Middle frontal gyrus (tissue), 1 donor: Measurements from ENCODE around the gene DOK7.

Source experiments
- DNase-seq: peaks from one replicate; pipeline ENCODE4 v3.0.0-alpha.2; 2015; ENCODE audit warnings: low spot score; ENCODE audit errors: extremely low spot score

Gene DOK7

DNA sequence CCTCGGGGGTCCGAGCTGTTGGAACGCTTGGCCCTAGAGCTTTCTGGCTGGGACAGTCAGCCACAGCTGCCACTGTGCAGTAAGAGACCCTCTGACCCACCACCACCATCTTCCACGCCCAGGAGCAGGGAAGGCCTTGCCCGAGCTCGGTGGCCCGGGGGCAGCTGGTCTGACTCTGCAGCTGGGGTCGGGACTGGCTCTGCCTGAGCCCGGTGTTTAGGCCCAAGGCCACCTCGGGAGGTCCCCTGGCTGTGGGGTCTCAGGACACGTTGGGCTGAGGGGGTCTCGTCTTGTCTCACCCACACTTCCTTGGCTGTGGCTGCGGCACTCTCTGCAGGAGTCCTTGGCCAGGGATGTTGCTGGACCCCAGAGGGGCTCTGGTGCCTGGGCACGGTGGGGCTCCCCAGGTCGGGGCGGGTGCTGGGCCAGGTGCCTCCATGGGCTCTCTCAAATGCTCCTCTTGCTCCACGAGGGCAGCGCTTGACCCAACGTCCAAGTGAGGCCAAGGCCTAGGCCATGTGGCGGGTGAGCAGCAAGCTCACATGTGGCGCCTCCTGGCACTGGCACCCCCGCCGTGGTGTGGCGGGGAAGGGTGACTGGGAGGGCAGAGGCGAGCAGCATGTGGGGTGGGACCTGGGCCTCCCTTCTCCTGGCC, 22.9 kb downstream of the DOK7 start:
- DNase-seq = no peak

DNA sequence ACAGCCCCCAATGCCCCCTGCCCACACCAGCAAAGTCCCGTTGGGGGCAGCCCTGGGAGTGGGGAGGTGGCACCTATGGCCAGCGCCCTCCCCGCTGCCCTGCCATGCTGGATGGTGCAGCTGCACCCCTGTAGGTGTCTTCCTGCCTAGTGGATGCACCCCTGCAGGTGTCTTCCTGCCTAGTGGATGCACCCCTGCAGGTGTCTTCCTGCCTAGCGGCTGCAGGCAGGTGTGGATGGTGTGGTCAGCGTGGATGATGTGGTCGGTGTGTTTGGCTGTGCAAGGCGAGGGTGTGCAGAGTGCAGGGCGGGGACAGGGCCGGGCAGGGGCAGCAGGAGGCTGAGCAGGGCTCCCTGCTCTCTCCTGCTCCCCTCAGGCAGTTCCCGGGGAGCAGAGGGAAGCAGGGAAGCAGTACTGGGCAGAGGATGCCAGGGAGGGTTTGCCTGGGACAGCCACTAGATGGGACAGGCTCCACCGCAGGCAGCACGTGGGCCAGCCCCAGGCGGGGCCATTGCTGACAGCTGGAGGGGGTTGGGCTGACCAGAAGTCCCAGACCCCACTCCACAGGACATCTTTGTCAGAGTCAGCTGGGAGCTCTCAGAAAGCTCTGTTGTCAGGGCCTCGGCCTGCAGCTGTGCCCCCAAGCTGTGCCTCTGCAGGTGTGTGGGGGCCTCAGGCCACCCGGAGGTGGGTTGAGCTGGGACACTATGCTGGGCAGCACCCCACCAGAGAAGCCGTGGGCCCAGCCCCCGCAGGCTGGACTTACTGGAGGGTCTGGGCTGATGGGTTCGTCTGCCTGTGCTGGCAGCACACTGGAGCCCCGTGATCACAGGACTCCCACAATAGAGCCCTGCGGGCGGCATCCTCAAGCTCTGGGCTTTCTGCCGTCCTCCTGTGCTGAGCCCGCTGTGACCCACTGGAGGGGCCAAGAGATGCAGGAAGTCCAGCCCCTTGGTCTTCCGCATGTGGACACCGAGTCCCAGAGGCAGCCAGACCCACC, 23.7 kb downstream of the DOK7 start:
- DNase-seq = no peak

DNA sequence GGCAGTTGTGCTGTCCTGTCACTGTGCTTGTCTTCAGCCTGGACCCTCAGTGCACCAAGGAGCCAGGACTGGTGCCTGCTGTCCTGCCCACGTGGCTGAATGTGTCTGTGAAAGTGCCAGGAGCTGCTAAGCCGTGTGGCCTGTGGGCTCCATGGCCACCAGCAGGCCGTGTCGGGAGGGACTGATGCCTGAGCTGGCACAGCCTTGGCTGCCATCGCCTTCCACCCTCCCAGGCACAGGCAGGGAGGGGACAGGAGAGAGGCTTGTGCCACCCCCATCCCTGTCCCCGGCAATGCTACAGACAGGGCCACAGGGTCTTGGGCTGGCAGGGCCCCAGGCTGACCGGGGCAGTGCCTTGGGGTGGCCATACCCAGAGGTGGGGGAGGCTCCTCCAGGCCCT, 24.8 kb downstream of the DOK7 start:
- DNase-seq = no peak

DNA sequence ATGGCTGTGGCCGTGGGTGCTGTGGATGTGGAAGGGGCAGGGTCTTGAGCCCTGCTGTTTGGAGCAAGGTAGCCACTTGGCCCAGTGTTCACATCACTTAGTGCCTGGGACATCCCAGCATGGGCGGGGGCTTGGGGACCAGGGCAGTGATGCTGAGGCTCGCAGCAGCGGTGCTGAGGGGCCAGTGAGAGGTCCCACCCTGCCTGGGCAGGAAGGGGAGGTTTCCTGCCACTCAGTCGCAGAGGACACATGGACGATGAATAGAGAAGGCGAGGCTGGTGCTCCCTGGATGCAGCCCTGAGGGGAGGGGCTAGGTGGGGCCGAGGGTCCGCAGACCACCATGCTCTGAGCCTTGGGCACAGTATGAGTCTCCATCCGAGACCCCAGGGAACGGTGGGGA, 25.7 kb downstream of the DOK7 start:
- DNase-seq = no peak

DNA sequence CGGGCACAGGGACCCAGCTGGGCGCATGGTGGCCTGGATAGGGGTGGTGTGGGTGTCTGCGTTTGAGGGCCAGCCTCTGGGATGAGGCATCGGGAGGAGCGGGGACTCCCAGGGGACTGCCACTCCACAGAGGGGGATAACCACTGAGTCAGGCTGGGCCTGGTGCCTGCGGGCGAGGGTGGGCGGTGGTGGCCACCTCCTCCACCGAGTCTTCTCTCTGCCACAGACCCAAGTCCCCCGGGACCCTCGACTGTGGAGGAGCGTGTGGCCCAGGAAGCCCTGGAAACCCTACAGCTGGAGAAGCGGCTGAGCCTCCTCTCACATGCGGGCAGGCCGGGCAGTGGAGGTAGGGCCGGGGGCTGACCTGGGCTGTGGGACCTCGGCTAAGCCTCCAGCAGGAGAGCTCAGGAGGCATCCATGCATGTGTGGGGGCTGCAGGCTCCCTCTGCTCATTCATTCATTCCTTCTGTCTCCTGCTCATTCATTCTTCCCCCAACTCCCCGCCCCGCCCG, 26.4 kb downstream of the DOK7 start:
- no peak for DNase-seq

DNA sequence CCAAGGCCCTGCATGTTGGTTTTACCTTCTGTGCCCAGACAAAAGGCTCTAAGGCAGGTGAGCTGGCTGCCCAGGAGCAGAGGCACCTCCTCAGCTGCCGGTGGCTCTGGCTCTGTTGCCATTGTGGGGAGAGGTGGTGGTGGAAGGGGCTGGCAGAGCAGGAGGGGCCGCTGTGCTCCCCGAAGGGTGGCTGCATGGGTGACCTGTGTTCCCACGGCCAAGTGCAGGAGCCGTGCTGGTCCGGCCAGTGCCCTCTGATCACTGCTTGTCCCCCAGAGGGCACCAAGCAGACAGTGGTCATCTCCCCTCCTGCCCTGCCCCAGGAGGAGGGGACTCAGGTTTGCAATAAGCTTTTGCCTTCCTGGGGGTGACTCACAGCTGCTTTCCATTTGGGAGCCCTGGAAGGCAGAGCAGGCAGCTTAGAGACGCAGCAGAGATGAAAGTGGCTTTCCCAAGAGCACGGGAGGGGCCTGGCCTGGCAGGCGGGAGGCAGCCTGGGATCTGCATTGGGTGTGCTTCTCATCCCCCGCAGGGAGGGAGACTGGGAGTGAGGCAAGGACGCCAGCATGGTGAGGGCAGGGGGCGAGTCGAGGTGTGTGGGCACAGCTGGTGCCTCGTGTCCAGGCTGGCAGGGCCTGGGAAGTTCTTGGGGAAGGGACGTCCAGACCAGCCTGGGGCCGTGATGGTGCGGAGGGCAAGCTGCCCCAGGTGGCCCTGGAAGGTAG, 28.7 kb downstream of the DOK7 start:
- no peak for DNase-seq

DNA sequence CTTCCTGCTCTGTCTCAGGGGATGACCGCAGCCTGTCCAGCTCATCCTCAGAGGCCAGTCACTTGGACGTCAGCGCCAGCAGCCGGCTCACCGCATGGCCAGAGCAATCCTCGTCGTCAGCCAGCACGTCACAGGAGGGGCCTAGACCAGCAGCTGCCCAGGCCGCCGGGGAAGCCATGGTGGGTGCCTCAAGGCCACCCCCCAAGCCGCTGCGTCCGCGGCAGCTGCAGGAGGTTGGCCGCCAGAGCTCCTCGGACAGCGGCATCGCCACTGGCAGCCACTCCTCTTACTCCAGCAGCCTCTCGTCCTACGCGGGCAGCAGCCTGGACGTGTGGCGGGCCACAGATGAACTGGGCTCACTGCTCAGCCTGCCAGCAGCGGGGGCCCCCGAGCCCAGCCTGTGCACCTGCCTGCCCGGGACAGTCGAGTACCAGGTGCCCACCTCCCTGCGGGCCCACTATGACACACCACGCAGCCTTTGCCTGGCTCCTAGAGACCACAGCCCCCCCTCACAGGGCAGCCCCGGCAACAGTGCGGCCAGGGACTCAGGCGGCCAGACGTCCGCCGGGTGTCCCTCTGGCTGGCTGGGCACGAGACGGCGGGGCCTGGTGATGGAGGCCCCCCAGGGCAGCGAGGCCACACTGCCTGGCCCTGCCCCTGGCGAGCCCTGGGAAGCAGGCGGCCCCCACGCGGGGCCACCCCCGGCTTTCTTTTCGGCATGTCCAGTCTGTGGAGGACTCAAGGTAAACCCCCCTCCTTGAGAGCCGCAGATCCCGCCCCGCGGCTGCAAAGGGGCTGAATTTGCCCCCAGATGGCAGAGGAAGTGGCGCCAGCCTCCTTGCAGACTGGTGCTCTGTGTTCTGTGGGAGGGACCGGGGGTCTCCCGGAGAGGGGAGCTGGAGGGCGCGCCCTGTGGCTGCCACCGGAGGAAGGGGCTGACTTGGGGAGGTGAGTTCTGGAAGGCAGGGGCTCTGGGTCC, 29.9 kb downstream of the DOK7 start:
- DNase-seq = no peak

DNA sequence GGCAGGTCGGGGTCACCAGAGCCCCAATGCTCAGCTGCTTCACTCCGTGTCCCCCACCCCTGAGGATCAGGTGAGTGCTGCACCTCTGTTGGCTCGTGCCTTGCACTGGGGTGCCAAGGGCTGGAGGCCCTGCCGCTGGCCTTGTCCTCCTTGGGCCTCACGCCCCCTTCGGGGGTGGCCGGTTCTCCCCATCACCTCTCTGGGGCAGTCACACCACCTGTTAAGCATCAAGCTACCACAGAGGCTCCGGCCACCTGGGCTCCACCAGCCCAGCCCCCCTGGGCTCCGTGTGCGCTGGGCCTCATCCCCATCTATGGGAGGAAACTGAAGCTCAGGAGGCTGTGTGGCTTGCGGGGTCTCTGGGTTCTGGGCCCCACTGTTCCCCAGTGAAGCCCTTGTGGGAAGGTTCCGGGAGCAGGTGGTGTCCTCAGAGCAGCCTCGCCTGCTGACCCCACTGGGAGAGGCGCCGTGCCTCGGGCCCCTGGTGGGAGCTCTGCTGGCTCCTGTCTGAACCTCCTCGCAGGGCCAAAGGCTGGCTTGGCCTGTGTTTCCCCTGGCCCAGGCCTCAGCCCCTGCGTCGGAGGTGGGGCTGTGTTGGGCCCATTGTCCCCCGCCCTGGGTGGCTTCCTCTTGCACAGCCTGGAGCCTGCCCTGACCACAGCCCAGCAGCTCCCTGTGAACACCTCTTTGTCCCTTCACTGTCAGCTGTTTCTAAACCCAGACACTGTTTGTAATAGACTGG, 30.8 kb downstream of the DOK7 start:
- no peak for DNase-seq

DNA sequence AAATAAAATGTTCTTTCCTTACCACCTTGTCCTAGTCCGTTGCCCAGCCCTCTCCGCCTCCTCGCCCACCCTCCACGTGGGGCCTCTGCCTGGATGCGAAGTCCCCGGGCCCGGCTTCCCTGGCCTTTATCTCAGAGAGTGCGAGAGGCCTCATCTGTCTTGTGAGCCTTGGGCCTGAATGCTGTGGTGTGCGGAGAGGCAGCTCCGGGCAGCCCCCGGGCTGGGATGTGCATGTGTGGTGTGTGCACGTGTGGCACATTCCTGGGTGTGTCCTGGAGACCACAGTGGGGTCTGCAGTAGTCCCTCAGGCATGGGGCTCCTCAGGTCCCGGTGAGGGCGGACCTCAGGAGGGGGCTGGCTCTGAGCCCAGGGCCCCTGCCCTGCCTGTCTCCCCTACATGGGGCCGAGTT, 31.4 kb downstream of the DOK7 start:
- DNase-seq = no peak

DNA sequence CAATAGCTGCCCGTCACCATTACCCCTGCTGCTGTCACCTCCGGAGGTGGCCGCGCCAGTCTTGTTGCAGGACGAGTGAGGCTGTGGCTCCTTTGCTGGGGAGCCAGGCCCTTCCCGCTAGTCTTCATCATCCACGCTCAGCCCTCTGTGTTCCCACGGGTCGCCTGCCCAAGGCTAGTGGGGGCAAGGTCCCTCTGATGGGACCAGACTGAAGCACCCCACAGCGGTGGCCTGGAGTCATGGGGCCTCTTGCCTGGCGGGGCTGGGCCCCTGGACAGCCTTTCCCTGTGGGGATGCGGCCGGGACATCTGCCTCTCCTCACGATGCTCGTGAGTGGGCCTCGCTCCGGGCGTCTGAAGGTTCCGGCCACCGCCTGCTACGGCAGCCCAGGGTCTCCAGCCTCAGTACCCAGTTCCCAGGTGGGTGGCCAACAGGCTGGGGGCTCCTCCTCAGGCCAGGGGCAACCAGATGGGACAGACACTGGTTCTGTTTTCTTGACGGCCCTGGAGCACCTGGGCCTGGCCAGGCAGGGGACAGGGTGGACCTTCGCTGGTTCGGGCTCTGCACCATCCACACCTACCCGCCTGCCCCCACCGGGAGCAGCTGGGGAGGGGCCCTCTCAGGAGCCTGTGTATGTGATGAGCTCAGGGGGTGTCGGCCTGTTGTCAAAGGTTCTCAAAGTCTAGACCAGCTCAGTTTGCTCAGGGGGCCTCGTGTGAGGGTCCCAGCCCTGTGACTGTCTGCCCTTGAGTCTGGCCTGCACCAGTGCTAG, 32.3 kb downstream of the DOK7 start:
- no peak for DNase-seq

DNA sequence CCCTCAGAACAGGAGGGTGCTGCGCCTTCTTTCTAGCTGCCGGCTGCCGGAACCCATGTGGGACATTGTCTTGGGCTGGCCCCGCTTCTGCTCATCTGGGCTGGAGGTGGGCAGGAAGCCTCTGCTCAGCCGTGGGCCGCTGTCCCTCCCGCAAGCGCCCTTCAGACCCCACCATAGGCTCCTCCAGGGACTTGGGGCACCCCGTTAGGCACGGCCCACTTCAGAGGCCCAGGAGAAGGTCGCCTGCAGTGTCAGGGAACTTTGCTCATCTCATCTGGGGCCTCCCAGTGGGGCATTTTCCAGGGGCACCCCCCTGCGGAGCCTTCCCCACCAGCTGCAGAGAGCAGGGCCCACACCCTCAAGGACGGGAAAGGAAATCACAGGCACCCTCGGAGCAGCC, 32.9 kb downstream of the DOK7 start:
- no peak for DNase-seq

DNA sequence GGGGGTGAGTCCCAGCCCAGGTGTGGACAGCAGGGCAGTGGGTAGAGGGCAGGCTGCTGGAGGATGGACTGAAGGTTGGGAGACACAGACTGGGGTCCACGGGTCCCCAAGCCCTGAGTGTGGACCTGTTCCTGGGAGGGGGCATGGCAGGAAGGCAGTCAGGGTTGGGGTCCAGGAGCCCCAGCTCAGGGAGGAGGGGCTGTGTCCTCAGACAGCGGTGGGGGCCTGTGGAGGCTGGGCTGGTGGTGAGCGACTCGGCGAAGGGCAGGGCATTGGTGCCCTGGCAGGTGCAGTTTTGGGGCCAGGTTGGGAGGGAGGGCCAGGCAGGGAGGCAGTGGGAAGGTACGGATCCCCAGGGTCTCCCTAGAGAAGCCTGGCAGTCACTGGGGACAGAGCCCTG, 34.0 kb downstream of the DOK7 start:
- no peak for DNase-seq

DNA sequence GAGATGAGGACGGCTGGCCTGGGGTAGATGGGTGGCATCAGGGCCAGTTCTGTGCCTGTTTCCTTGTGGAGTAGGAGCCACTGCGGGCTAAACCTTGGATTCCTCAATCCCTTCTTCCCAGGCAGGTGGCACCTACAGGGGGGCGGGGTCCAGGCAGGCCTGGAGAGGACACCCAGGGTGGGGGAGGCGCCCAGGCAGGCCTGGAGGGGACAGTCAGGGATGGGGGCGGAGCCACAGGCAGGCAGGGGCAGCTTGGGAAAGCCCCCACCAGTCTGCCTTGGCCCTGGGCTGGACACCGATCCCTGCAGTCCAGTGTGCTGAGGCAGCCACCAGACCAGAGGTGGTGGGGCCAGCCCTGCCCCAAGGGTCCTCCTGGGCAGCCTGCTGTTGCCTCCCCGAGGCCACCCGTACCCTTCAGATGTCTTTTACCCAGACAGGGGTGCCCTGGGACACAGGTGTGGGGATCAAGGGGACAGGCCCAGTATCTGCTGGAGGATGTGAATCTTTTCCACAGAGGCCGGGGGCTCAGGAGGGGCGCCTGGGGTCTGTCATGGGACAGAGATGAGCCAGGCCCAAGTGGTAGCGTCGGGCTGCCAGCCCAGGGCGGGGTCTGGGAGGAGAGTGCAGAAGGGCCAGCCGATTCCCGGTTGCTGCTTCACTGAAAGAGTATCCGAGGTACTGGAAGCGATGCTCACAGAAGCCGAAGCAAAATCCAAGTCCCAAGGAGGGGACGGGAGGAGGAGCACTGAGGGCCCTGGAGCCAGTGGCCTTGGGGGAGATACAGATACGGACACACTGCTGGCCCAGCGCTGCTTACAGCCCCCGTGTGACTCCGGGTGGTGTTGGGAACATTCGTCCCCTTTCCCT, 34.6 kb downstream of the DOK7 start:
- no peak for DNase-seq

DNA sequence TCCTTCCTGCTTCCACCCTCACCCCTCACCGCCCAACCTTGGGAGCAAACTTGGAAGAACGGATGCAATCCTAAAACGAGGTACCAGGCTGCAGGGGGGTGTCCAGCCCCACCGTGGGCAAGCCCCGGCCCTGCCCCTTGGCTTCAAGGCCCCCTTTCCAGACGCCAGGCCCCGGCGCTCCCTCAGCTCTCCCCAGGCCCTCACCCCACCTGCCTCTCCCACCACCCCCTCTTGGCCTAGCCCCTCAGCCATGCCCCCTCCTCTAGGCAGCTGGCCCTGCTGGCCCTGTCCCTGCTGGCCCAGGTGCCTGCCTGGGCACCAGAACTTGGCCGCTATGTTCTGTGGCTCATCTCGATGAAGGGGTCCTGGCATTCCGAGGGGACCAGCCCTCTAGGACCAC, 35.3 kb downstream of the DOK7 start:
- no peak for DNase-seq

DNA sequence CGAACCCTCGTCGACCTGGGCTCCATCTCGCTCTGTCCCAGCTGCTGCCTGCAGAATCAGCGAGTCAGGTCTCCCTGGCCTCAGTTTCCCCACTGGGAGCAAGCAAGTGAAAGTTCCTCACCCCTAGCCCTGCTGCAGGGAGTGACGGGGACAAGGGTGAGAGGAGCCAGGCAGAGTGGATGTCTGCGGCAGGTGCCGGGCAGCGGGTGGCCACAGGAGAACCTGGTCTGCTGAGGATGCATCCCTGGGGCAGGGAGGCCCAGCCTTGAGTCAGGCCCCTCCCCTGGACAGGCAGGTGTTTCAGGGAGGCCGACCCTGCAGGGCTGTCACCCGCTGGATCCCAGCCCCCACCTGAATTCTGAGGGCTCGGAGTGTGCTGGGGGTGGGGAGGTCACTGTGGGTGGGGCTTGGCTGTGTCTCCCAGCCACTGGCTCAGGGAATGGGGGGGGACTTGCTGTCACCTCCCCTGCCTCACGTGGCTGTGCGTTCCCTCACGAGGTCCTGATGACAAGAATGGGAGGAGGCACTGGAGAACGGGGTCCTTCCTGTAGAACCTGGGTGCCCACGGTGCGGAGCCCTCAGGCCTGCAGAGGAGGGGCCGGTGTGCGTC, 35.9 kb downstream of the DOK7 start:
- DNase-seq = no peak

DNA sequence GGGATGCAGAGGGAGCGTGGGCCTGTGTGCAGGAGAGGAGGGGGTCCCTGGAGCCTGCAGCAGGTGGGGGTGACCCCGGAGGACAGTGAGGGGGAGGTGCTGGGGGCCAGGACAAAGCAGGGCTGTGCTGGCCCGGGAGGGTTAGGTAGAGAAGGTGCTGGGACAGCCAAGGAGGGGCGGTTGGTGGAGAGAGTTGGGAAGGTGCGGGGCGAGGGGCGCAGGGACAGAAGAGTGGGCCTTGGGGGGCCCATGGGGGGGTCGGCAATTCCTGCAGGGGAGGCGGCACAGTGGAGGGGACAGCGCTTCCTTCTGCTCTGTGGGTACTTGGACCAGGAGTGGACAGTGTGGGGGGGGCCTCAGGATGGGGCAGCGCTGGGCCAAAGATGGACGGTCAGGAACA, 36.6 kb downstream of the DOK7 start:
- DNase-seq = no peak

DNA sequence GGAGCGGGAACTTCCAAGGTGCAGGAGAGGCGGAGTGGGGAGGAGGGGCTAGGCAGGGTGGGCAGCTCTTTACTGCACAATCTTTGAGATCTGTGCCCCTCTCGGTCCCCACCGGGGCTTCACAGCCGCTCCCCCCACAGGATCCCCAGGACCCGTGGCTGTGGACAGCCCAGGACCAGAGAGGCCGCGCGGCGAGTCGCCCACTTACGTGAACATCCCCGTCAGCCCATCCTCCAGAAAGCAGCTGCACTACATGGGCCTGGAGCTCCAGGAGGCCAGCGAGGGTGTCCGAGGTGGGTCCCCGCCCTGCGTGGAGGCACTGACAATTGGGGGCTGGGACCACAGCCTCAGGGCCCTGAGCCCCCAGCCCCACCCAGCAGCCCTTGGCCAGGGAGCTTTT, 37.0 kb downstream of the DOK7 start:
- no peak for DNase-seq

DNA sequence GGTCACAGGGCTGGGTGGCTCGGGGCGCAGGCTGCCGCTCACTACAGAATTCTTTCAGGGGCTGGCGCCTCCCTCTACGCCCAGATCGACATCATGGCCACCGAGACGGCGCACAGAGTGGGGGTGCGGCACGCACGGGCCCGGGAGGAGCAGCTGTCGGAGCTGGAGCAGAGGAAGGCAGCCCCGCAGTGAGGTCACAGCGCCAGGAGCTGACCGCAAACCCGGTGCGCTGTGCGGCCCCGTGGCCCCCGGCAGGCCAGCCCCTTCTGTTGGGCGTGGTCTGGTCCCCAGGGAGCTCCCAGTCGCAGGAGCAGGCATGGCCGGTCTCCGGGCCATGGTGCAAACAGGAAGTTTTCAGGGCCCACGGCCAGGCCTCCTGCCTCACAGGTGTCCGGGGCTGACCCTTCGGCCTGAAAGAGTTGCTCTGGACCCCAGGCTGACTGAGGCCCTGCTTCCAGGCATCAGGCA, 37.6 kb downstream of the DOK7 start:
- DNase-seq = no peak
